ENCODE measurements around the gene ACTG1. TPM values are rescaled to one million over a fixed set of nuclear protein-coding genes. Genes with fewer than 3 reads are reported as not detected.

ACTG1 gene
- total and polyA plus RNA-seq, 9 of the 15 experiments (the other 6 are each of a cell fraction or from before 2014, with no cell fraction given), result 224 to 1,775 (median 568) TPM

- TF ChIP-seq TFE3 (CRISPR knock-in tag; IDR thresholded peaks at IDR 0.05) (no peak), SRSF7 (optimal IDR thresholded peaks at IDR 0.05; ENCODE audit: low read depth, low read length) (no peak)
Observed at GRCh38 chr17:81542431-81543338, 30.1 kb upstream of the ACTG1 start (continued).

- TF ChIP-seq SUPT5H (IDR thresholded peaks at IDR 0.05), result peak; percentile 39; the same call in 1 of the 2 replicates
- TF ChIP-seq ZNF707 (CRISPR knock-in tag; conservative IDR thresholded peaks at IDR 0.05), result no peak
- no peaks in the 10 kb centered on the region for H3K9me3 ChIP-seq (replicated peaks; ENCODE audit: control insufficient read depth, insufficient read depth, low read depth, low read length)
- no peak overlapping the region for H2AFZ ChIP-seq (ENCODE audit: low read depth, low read length)
- WGBS (ENCODE audit: insufficient coverage, low coverage, missing lambda C conversion rate), result 95% methylated on average over 16 of the region's 17 CpGs
- in situ Hi-C loops (cut with MboI), result no loop called here
- CTCF ChIA-PET (ENCODE audit: low intra/inter-chr PET ratio), result no interaction called here
- intact Hi-C loops (cut with micrococcal nuclease), result no loop called here
- peaks cover 13% of the 10 kb centered on the region; the same call in 1 of the 2 replicates for H4K20me1 ChIP-seq (replicated peaks; ENCODE audit: control insufficient read depth, insufficient read depth, low read length)
- H3K27ac ChIP-seq (ENCODE audit: extremely low read depth, low read depth, low read length), result no peak overlapping the region
- H3K4me3 ChIP-seq, result no peak overlapping the region
- H3K36me3 ChIP-seq (ENCODE audit: control insufficient read depth, insufficient read depth, low read length), result peaks cover 63% of the 10 kb centered on the region; the same call in 2 of the 3 replicates
- H3K4me1 ChIP-seq (replicated peaks in 1 of 2; ENCODE audit: control insufficient read depth in 2 of 2, insufficient read depth in 2 of 2, low read length in 2 of 2), result peaks cover 0 to 54% of the 10 kb centered on the region in 2 experiments; a peak in 2 of 5 replicates
- H3K79me2 ChIP-seq (ENCODE audit: control insufficient read depth, insufficient read depth, low read length), result no peaks in the 10 kb centered on the region
- FAIRE-seq (no peak), DNase-seq (ENCODE audit: extremely low read depth in 1 of 4, low spot score in 3 of 4) (no peak), ATAC-seq (no peak)
- H3K27me3 ChIP-seq (ENCODE audit: control insufficient read depth in 2 of 2, insufficient read depth in 2 of 2, low read length in 2 of 2), result no peaks in the 10 kb centered on the region
- no TSS peak for BruUV-seq (replicated peaks)
- no peak overlapping the region for H3K4me2 ChIP-seq (ENCODE audit: insufficient read depth, low read length)
- H3K9ac ChIP-seq (ENCODE audit: insufficient read depth in 1 of 2, low read depth in 2 of 2, low read length in 2 of 2), result no peak overlapping the region
- H3K9me1 ChIP-seq (ENCODE audit: control insufficient read depth, insufficient read depth, low read length), result peaks cover under 1% of the 10 kb centered on the region
- POLR2A ChIA-PET, result no interaction called here
Observed at GRCh38 chr17:81541123-81541522, 28.5 kb upstream of the ACTG1 start.

All from K562 (cell line).